GM12878 (cell line): Measurements from ENCODE around the gene LAMB1. TPM values are rescaled to one million over a fixed set of nuclear protein-coding genes. Genes with fewer than 3 reads are reported as not detected.

Experiments used
- ATAC-seq: fragments of 200-7000 bp; cut with Tn5 transposase; 3 replicates; pipeline ENCODE4 v1.9.1; 2020; ENCODE audit warnings: mild to moderate bottlenecking, moderate library complexity
- BruUV-seq: library from RNA; stranded (reverse); fragments of 400-500 nt; replicated peaks from 2 replicates; lab custom pipeline; 2021; lab: Mats Ljungman, UMichigan
- CTCF ChIA-PET: fragments of 300-600 bp; sonication (Branson Sonifier 250); formaldehyde crosslinking; extraction: SDS; loops from one replicate; lab custom pipeline; 2021; ENCODE audit warnings: inconsistent platforms; lab: Yijun Ruan, JAX
- POLR2A ChIA-PET: fragments of 350-600 bp; formaldehyde crosslinking; extraction: SDS; loops from one replicate; lab custom pipeline; 2021; ENCODE audit warnings: inconsistent platforms; lab: Charles Lee
- RAD21 ChIA-PET: fragments of 300-600 bp; sonication (Branson Sonifier 250); formaldehyde crosslinking; loops from one replicate; lab custom pipeline; 2023; ENCODE audit warnings: antibody characterized with exemption; ENCODE audit not compliant: unreplicated experiment; lab: Charles Lee
- SMC1A ChIA-PET: fragments of 300-600 bp; sonication (Branson Sonifier 250); formaldehyde crosslinking; loops from one replicate; lab custom pipeline; 2023; ENCODE audit not compliant: unreplicated experiment, uncharacterized antibody; lab: Charles Lee
- DNase-seq: peaks from one replicate; pipeline ENCODE4 v3.0.0-alpha.2; 2011; ENCODE audit warnings: low read depth, low spot score
- FAIRE-seq: peaks from 3 replicates; lab custom pipeline; 2011; peaks lifted over from hg19 to GRCh38; lab: Jason Lieb, UNC
- H2AFZ ChIP-seq: 2 replicates; pipeline ENCODE4 v1.6.0; 2011; ENCODE audit warnings: low read depth, low read length, control low read depth; ENCODE audit not compliant: control insufficient read depth
- H3K27ac ChIP-seq: 2 replicates; pipeline ENCODE4 v1.5.1; 2011; ENCODE audit warnings: control low read depth; ENCODE audit not compliant: control insufficient read depth, insufficient read depth
- H3K27me3 ChIP-seq, 2 experiments: replicated peaks in 1 of 2; 2 replicates each; pipeline versions ENCODE4 v1.6.0 to v1.6.1; 2011; ENCODE audit warnings: low read length in 1 of 2; ENCODE audit not compliant: control insufficient read depth in 2 of 2, insufficient read depth in 2 of 2
- H3K36me3 ChIP-seq, 2 experiments: 2 replicates each; pipeline ENCODE4 v1.5.1; 2011; ENCODE audit warnings: low read length in 1 of 2; ENCODE audit not compliant: control insufficient read depth in 2 of 2, insufficient read depth in 2 of 2
- H3K4me1 ChIP-seq: 2 replicates; pipeline ENCODE4 v1.6.1; 2011; ENCODE audit warnings: mild to moderate bottlenecking, low read length, moderate library complexity, mixed read lengths; ENCODE audit not compliant: control insufficient read depth, insufficient read depth
- H3K4me2 ChIP-seq: 2 replicates; pipeline ENCODE4 v1.6.0; 2011; ENCODE audit warnings: control low read depth; ENCODE audit not compliant: control insufficient read depth, insufficient read depth
- H3K4me3 ChIP-seq: fragments of 200-600 bp; sonication (generic); 2 replicates; pipeline ENCODE4 v1.5.1; 2016
- H3K79me2 ChIP-seq: 2 replicates; pipeline ENCODE4 v1.6.0; 2011; ENCODE audit warnings: low read length; ENCODE audit not compliant: control insufficient read depth, insufficient read depth
- H3K9ac ChIP-seq: 2 replicates; pipeline ENCODE4 v1.8.0; 2011; ENCODE audit warnings: low read length, control low read depth, mixed read lengths; ENCODE audit not compliant: control insufficient read depth, insufficient read depth
- H3K9me3 ChIP-seq: replicated peaks from 3 replicates; pipeline ENCODE4 v1.5.1; 2011; ENCODE audit warnings: mild to moderate bottlenecking, low read length; ENCODE audit not compliant: control insufficient read depth, insufficient read depth
- H4K20me1 ChIP-seq: 2 replicates; pipeline ENCODE4 v1.6.0; 2011; ENCODE audit not compliant: control insufficient read depth, insufficient read depth
- CEBPB ChIP-seq, 2 experiments: fragments of 150-350 bp in 1 of 2; IDR thresholded peaks; 2 replicates each; pipeline ENCODE4 v1.6.1; 2012 to 2014; ENCODE audit warnings: low read depth in 2 of 2, low read length in 2 of 2, borderline replicate concordance in 1 of 2, inconsistent platforms in 1 of 2
- HCFC1 ChIP-seq: fragments of 150-350 bp; IDR thresholded peaks from 2 replicates; pipeline ENCODE4 v1.6.1; 2014; ENCODE audit warnings: low read length
- IKZF2 ChIP-seq, 2 experiments: fragments of 450-650 bp; IDR thresholded peaks; 2 replicates each; pipeline ENCODE4 v1.6.1; 2017; ENCODE audit warnings: mild to moderate bottlenecking in 2 of 2, moderate library complexity in 2 of 2
- POLR2AphosphoS5 ChIP-seq: IDR thresholded peaks from 2 replicates; pipeline ENCODE4 v1.6.1; 2011; ENCODE audit warnings: mild to moderate bottlenecking, low read length, inconsistent platforms
- YY1 ChIP-seq: IDR thresholded peaks from 2 replicates; pipeline ENCODE4 v1.6.1; 2011; ENCODE audit warnings: low read depth, mild to moderate bottlenecking, low read length
- WGBS: methylation state at CpG from one replicate; pipeline ENCODE4 v1.1.6; 2016; ENCODE audit warnings: low lambda C conversion rate; ENCODE audit not compliant: insufficient replicate concordance, insufficient coverage; ENCODE audit errors: missing lambda C conversion rate; 5-methylcytosine and 5-hydroxymethylcytosine counted together
- in situ Hi-C: fragments of 300-500 bp; cut with MboI; formaldehyde crosslinking; loops from 9 replicates; pipeline ENCODE4 v1.14.3; 2018; ENCODE audit warnings: mixed read lengths
- intact Hi-C: fragments of 100-400 bp; cut with micrococcal nuclease; formaldehyde crosslinking; loops from one replicate; pipeline ENCODE4 v1.14.2; 2022; ENCODE audit not compliant: unreplicated experiment
- polyA plus RNA-seq, 11 experiments: library from polyadenylated mRNA; depleted of rRNA in 4 of 11; unstranded in 6 of 11; stranded (reverse) in 5 of 11; fragments of >200 nt; fragmentation: Nextera tagmentation in 4 of 11; fragmentation: Illumina TruSeq in 1 of 11; extraction: Ambion mirVana in 4 of 11; extraction: Trizol in 1 of 11; gene quantifications; 1 replicate in 1 of 11; 2 replicates in 10 of 11; pipeline versions ENCODE4 v1.2.1 to v1.2.3, GENCODE V29; 2011 to 2016; ENCODE audit warnings: inconsistent platforms in 2 of 11, missing spikeins in 2 of 11, low read depth in 1 of 11
- total RNA-seq, 4 experiments: library from RNA; depleted of rRNA in 3 of 4; stranded (reverse); fragments of >200 nt in 3 of 4; fragmentation: Illumina TruSeq in 1 of 4; extraction: Trizol in 1 of 4; gene quantifications; 2 replicates each; pipeline versions ENCODE4 v1.2.1 to v1.2.3, GENCODE V29; 2013 to 2021

LAMB1 gene
- total and polyA plus RNA-seq, 10 of the 15 experiments (the other 5 are each of a cell fraction or from before 2014, with no cell fraction given): 0.05 to 2.2 (median 1.2) TPM; not detected in 4

GRCh38 chr7:107891636-107892366 is 111.2 kb downstream of the LAMB1 start:
- FAIRE-seq (no peak), ATAC-seq (peak; percentile 55), DNase-seq (no peak)
- POLR2A ChIA-PET: interaction anchor here (1.1 to 1.4 kb wide), 2 partner anchors 26 to 633 kb away, joined by 3 read pairs; no protein-coding TSS in a partner anchor
- no TSS peak for BruUV-seq
- Histone ChIP-seq H3K79me2 (peaks cover 54% of the 10 kb centered on the region), H3K27ac (peak overlapping the region; percentile 73), H3K4me2 (peak overlapping the region; percentile 78), H4K20me1 (no peaks in the 10 kb centered on the region), H3K9me3 (no peaks in the 10 kb centered on the region; the same call in 2 of the 3 replicates), H3K36me3 (no peaks in the 10 kb centered on the region; a peak in 1 of 4 replicates), H3K4me3 (peak overlapping the region; percentile 91), H2AFZ (peak overlapping the region; percentile 98), H3K9ac (peak overlapping the region; percentile 78), H3K27me3 (no peaks in the 10 kb centered on the region), H3K4me1 (no peaks in the 10 kb centered on the region; the same call in 1 of the 2 replicates)
- SMC1A ChIA-PET: interaction anchor here (1.0 to 2.1 kb wide), 7 partner anchors 7 to 724 kb away, joined by 3 to 12 read pairs (median 4); partner anchors contain the start of gene HBP1
- CTCF ChIA-PET: interaction anchor here (1.6 to 10.3 kb wide), 4 partner anchors 13 to 254 kb away, joined by 3 to 61 read pairs (median 6); partner anchors contain the start of gene CBLL1
- TF ChIP-seq IKZF2 (IDR thresholded peaks at IDR 0.05): 0 out of 4 replicates have a peak, but pooled peaks of 1 of the 2 experiments have one; percentile 7
- TF ChIP-seq POLR2AphosphoS5: peak; percentile 25; the same call in 1 of the 2 replicates
- TF ChIP-seq YY1: peak; percentile 77
- no peak for TF ChIP-seq HCFC1
- no peak for TF ChIP-seq CEBPB (IDR thresholded peaks at IDR 0.05; ENCODE audit: borderline replicate concordance in 1 of 2, low read depth in 2 of 2, low read length in 2 of 2)
- WGBS: 17% methylated on average over 9 of the region's 9 CpGs
- intact Hi-C loops: no loop called here
- in situ Hi-C loops: no loop called here
- RAD21 ChIA-PET: no interaction called here
